Femur (tissue), 1 donor: Measurements from ENCODE around the gene DSCAM.
A peak's percentile ranks its signal among the peaks of the same experiment; 100 is the strongest.
"Not testable (repeated sequence)": the region's sequence is repeated elsewhere in the genome, so short reads cannot be mapped to it uniquely, and the experiment has no call there.

Source experiments
- DNase-seq: peaks from one replicate; pipeline ENCODE4 v3.0.0-alpha.2; 2017

DSCAM gene

DNA sequence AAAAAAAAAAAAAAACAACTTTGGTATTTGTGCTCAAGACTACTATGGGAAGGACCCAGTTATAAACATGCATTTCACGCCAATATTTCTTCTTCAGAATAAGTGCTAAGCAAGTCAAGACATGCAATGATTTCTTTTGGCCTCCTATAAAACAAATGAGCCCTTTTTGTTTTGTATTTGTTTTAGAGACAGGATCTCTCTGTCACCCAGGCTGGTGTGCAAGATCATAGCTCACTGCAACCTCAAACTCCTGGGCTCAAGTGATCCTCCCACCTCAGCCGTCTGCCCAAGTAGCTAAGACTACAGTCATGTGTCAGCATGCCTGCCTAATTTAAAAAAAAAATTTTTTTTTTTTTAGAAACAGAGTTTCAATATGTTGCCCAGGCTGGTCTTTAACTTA is 631.0 kb downstream of the DSCAM start:
- DNase-seq = no peak

DNA sequence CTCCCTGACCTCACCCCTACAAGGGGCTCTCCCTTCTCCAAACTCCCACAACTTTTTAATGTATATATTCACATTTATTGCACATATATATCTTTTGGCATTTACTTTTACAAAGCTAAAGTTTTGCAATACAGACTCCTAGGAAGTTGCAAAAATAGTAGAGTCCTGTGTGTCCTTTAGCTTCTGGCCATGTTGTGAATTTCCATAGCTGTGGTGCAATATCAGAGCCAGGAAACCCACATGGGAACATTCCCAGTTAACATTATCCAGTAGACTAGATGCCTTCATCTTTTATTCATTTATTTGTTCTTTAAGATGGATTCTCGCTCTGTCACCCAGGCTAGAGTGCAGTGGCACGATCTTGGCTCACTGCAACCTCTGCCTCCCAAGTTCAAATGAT is 636.7 kb downstream of the DSCAM start:
- no peak for DNase-seq

GRCh38 chr21:40208948-40209345 is 638.0 kb downstream of the DSCAM start:
- DNase-seq = no peak

DNA sequence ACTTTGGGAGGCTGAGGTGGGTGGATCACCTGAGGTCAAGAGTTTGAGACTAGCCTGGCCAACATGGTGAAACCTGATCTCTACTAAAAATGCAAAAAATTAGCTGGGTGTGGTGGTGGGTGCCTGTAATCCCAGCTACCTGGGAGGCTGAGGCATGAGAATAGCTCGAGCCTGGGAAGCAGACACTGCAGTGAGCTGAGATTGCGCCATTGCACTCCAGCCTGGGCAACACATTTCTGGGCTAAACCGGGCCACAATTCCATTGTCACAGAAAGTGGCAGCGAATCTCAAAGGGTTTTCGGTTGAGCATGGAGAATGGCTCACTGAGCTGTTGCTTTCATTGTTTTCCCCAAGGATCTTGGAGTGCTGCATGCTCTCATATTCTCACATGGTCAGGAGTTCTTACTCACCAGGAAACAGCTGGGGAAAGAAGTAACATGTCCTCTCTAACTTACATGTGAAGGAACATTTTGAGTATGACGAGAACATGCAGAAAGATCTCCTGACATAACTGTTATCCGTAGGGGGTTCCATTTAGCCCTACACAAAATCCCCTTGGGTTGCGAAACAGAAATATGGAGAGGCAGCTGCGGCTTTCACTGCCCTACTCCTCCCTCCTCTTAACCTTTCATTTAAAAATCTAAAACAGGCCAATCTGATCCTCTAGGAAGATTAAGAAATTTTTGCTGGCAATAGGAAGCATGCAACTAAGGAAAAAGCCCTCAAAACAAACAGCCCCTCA is 638.6 kb downstream of the DSCAM start:
- no peak for DNase-seq

- DNase-seq = no peak
Observed at GRCh38 chr21:40200946-40201345, 646.0 kb downstream of the DSCAM start.

DNA sequence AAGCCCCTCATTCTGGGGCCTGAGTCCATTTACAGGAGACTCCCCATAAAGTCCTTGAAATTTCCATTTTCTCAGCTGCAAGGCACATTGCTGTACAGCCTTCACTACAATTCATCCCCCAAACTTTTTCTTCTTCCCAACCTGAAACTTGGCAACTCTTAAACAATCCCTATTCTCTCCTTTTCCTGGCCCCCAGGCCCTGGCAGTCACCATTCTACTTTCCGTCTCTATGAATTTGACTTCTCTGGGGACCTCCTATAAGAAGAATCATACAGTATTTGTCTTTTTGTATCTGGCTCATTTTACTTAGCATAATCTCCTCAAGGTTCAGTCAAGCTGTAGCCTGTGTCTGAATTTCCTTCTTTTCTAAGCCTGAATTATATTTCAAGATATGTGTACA is 646.8 kb downstream of the DSCAM start:
- DNase-seq = no peak

DNA sequence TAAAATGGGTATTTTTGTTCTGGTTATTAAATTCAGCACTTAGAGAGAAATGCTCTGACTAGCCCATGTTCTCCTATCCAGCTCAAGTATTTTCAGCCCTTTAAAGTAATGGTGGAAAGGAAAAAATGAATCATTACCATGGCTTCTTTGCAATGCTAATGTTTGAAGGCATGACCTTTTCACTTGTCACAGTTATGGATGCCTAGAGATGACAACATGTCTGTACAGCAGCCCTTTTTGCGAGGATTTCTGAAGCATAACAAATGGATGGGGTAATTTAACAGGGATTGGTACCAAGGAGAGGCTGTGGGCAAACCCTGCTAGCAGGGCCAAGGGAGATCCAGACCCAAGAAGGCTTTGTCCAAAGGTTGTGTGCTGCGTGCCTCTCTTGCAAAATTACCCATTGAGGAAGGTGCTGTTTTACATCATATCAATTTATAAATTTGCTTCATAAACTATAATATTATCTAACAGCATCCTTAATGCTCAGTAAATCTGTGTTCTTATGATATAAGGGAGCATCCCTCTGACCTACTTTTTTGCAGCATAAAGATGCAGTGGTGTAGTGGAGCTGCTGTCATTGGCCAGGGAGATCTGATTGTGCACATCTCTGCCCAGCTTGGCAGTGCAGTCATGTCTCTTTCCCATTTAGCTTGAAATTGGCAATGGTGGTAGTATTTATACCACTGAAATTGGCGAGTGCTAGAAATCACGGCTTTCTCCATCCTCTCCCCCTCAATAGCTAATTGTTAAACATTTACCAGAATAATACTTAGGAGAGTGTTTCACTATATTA is 652.6 kb downstream of the DSCAM start:
- DNase-seq = no peak

DNA sequence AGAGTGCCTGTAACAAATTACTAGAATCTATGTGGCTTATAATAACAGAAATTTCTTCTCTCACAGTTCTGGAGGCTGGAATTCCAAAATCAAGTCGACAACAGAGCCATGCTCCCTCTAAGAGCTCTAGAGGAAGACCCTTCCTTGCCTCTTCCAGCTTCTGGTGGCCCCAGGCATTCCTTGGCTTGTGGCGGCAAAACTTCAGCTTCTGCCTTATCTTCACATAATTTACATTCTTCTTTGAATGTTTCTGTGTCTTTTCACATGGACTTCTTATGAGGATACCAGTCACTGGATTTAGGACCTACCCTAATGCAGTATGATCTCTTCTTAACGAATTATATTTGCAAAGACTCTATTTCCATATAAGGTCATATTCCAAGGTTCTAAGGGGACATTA is 655.3 kb downstream of the DSCAM start:
- DNase-seq = no peak

DNA sequence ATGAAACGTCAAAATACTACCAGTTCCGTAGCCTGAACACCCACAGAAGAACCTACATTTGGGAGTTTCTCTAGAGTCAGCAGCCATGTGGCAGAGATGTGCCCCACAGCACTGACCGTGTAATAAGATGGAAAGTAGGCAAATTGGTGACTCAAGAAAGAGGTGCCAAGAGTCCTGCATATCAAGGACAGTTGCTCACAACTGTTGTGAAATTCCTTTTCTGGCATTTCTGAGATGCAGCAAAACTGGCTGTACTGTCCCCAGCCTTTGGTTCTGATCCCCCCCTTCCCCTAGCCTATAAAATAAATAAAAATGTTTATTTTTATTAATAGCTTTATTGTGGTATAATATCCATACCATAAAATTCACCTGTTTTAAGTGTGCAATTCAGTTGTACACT is 655.8 kb downstream of the DSCAM start:
- DNase-seq = no peak

DNA sequence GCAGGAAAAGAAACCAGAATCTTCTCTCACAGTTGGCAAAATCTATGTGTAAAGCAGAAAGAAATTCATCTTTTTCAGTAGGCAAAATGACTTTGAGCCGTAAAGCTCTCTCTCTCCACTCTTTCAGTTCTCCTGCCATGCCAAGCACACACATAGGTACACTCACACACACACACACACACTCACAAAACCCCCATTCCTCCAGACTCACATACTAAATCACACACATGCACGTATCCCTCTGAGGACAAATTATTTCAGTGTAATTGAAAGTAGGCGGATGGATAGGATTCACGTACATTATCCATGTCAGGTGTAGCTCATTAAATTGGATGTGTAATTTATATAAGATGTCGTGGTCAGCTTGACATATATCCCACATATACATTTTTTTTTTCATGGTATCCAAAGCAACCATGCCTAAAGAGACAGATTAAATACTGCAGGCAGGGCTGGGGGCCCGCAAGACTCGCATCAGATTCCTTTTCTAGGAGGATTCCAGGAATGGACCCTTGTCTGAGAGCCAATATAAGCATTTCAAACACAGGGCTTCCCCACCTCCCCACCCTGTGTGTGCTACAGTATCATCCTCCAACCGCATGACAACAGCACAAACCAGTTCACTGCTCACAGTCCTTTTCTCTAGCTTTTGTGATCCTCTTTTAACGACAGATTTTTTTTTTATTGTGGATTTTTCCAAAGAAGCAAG is 658.9 kb downstream of the DSCAM start:
- no peak for DNase-seq

GRCh38 chr21:40187244-40187643 is 659.7 kb downstream of the DSCAM start:
- DNase-seq = no peak

GRCh38 chr21:40186045-40186444 is 660.9 kb downstream of the DSCAM start:
- peak; percentile 69 for DNase-seq

- DNase-seq = no peak
Observed at GRCh38 chr21:40185208-40185607, 661.8 kb downstream of the DSCAM start.

- DNase-seq = not testable (repeated sequence)
Observed at GRCh38 chr21:40182491-40182890, 664.5 kb downstream of the DSCAM start.

- no peak for DNase-seq
Observed at GRCh38 chr21:40179166-40179565, 667.8 kb downstream of the DSCAM start.

DNA sequence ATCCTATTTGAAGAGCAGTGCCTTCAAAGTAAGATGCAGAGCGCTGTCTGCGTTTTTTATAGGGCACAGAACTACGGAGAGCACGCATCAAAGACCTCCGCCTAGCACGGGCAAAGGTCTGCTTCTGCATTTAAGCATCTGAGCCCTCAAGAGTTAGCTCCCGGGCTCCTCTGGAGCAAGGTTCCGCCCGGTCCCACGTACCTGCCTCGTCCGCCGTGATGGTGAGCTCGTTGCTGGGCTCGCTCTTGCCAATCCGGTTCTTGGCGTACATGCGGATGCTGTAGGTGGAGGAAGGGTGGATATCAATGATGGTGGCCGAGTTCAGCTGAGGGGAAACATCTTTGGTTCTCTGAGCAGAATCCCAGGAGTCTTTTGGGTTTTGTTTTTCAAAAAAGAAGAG is 668.2 kb downstream of the DSCAM start:
- no peak for DNase-seq

DNA sequence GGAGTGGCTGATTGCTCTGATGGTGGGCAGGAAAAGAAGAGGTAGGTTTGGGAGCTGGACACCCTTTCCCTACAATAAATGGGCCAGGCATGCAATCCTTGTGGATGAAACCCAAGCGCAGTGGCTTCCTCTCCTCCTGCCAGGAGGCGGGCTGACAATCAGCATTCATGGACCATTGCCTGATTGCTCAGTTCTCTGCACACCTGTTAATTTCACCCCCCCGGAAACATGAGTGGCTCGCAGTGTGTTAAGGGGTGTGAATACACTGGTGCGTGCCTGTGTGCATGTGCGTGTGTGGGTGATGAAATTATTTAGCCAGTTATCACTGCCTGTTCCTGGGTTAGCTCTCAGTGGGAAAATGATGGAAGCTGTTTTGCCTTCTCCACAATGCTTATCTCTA is 669.0 kb downstream of the DSCAM start:
- DNase-seq = no peak

- DNase-seq = peak; percentile 61
Observed at GRCh38 chr21:40176724-40177123, 670.2 kb downstream of the DSCAM start.

DNA sequence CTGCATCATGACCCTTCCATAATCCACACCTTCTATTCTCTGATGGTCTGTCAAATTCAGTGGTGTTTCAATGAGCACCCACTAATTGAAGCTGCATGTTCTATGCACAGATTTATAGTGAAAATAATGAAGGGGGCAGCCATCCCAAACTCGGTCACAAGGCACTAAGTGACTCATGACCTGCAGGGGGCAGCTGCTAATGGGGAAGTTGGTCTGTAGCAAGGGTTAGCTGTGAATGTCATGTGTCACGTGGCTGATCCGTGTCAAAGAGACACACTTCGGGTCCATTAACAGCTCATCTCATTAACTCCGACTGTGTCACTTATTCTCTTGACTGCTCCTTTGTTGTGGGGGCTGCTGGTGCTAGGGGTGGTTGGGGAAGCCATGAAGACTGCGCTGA is 673.1 kb downstream of the DSCAM start:
- no peak for DNase-seq

DNA sequence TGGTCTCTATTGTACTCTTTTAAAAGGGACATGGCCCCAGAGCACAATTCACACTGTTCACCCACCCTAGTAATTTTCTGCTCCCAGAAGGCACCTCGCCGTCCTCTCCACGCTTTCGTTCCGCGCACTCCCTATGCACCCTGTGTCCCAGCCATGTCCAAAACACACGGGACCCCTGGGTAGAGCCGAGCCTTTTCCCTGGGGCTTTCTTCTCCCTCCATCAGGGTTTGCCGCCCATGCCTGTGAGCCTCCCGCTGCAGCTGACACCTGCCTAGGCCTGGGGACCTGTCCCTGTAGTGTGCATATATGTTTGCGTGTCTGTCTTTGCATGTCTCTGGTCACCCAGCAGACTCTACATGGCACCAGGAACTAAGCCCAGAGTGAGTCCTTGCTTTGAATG is 677.0 kb downstream of the DSCAM start:
- DNase-seq = no peak

DNA sequence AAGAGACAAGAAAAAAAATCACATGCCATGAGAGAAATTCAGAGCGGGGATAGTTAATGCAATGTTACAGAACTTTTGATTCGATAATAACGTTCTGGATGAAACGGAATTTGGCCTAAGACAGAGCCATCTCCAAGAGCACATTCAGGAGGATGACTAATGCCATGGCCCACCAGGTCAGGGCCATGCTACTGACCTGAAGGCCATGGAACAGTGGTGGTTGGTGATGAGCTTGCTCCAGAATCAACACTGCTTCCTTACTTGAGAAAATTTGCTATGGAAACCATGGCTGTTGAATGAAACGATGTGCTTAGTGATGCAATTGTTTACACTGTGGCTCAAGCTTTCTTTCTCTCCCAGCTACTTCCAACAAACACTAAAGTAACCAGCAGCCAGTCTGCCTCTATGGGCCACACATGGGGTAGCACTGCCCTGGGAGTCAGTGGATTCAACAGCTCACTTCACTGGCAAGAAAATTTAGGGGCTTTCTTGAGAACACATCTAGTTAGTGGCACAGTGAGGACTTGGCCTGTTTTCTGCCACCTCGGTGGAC is 680.6 kb downstream of the DSCAM start:
- no peak for DNase-seq

DNA sequence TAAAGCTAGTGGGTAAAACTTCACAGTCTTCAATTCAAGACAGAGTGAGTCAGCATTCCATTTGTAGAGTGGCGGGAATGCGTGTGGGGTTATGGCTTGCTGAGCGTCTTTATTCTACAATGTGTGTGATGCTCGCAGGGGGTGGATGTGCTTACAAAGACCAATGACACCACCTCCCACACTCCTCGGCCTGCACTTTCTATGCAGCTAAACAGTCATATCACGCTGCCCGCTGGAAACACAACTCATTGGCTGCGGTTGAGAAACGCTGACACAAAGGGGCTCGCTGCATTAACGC is 681.2 kb downstream of the DSCAM start:
- no peak for DNase-seq

DNA sequence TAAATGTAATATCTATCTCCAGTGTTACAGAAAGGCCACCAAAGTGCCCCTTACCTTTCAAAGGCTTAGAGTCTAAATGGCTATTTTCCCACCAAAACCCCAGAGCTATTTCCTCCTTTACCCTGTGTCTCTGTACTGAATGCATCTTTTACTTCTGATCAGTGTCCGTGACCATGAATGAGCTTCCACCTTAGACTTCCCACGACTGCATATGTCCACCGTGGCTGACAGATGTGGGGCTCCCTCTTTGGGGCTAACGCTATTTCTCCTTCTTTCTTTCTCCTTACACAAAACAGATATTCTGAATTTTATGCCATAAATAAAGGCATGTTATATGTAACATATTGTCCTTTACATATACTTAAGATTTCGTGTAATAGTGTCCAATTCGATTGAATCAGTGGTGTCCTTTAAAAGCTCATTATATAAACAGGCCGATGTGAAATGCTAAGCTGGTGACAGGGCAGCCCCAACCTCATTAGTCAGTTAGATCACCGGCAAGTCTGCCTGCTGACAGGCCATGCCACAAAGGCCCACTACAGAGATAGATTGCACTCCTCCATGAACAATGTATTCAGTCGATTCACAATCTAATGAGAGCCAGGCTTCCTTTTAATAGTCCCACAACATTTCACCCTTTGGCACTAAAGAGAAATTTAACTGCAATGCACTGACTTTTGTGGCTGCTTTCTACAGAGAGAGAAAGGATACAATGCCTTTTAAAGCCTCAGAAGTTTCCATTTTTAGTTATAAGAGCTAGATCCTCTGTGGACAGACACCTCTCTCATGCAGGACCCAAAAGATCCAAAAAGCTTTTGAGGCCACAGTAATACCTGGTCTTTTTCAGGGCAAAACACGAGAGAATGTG is 681.8 kb downstream of the DSCAM start:
- no peak for DNase-seq
